GM23248 (cell line): ENCODE results near the gene SERPINH1.

Source experiments
- EZH2 ChIP-seq: fragments of 200-600 bp; sonication (generic); IDR thresholded peaks from 2 replicates; pipeline ENCODE4 v1.6.1; 2018; ENCODE audit warnings: antibody characterized with exemption, mild to moderate bottlenecking; ENCODE audit not compliant: insufficient read depth, poor library complexity, severe bottlenecking
- EZH2phosphoT487 ChIP-seq: fragments of 200-600 bp; sonication (generic); IDR thresholded peaks from 2 replicates; pipeline ENCODE4 v1.6.1; 2018; ENCODE audit warnings: antibody characterized with exemption, moderate library complexity, mild to moderate bottlenecking, low read depth; ENCODE audit not compliant: insufficient read depth

- TF ChIP-seq EZH2 (no peak), EZH2phosphoT487 (no peak)
Observed at GRCh38 chr11:75547177-75547576, 14.9 kb upstream of the SERPINH1 start.
